Cardiac septum (tissue), 1 donor: ENCODE data around the gene CASZ1. TPM values are rescaled to one million over a fixed set of nuclear protein-coding genes. Genes with fewer than 3 reads are reported as not detected.

Experiments
- DNase-seq: peaks from one replicate; pipeline ENCODE4 v3.0.0-alpha.2; 2020; ENCODE audit warnings: low spot score
- intact Hi-C: fragments of 100-400 bp; cut with DNase I; formaldehyde crosslinking; loops from one replicate; pipeline ENCODE4 v1.14.0; 2022
- total RNA-seq: library from RNA; stranded (reverse); fragmentation: NEBNext Ultra II Directional; extraction: Animal tissue kit (Norgen Biotek cat#: 25700); gene quantifications from one replicate; pipeline ENCODE4 v1.2.1, GENCODE V29; 2021
- donor health status: DM: no; HTN: no; CAD: no.

Gene CASZ1
- total RNA-seq, 1 donor from 2014 or later, result 82.0 TPM

GRCh38 chr1:10657088-10657847, 139.2 kb downstream of the CASZ1 start:
- no peak for DNase-seq
- intact Hi-C loops, result no loop called here

- intact Hi-C loops, result no loop called here
- no peak for DNase-seq
Measured at GRCh38 chr1:10656431-10656830, 140.0 kb downstream of the CASZ1 start.

- DNase-seq, result no peak
- intact Hi-C loops, result no loop called here
Measured at GRCh38 chr1:10655002-10655401, 141.4 kb downstream of the CASZ1 start.

- intact Hi-C loops, result no loop called here
- DNase-seq, result no peak
Measured at GRCh38 chr1:10653370-10654125, 142.9 kb downstream of the CASZ1 start.

- no peak for DNase-seq
- intact Hi-C loops, result no loop called here
Measured at GRCh38 chr1:10652626-10653025, 143.8 kb downstream of the CASZ1 start.

GRCh38 chr1:10651793-10652192, 144.7 kb downstream of the CASZ1 start:
- intact Hi-C loops, result no loop called here
- no peak for DNase-seq

GRCh38 chr1:10651389-10651766, 145.1 kb downstream of the CASZ1 start:
- intact Hi-C loops, result no loop called here
- DNase-seq, result no peak

- intact Hi-C loops, result no loop called here
- DNase-seq, result no peak
Measured at GRCh38 chr1:10650556-10651388, 145.7 kb downstream of the CASZ1 start.

- no peak for DNase-seq
- intact Hi-C loops, result loop anchor here (5.0 kb wide), 2 partner anchors 132 to 218 kb away; no protein-coding TSS in a partner anchor
Measured at GRCh38 chr1:10649517-10650201, 146.8 kb downstream of the CASZ1 start.

GRCh38 chr1:10648689-10649516, 147.5 kb downstream of the CASZ1 start:
- intact Hi-C loops, result loop anchor here (5.0 kb wide), 2 partner anchors 132 to 218 kb away; no protein-coding TSS in a partner anchor
- no peak for DNase-seq

- intact Hi-C loops, result loop anchor here (5.0 kb wide), 2 partner anchors 130 to 220 kb away; no protein-coding TSS in a partner anchor
- no peak for DNase-seq
Measured at GRCh38 chr1:10647414-10648170, 148.9 kb downstream of the CASZ1 start.

- intact Hi-C loops, result loop anchor here (5.0 kb wide), 2 partner anchors 129 to 221 kb away; no protein-coding TSS in a partner anchor
- peak; percentile 85 for DNase-seq
Measured at GRCh38 chr1:10646347-10646861, 150.0 kb downstream of the CASZ1 start.

- intact Hi-C loops, result loop anchor here (5.0 kb wide), 2 partner anchors 127 to 223 kb away; no protein-coding TSS in a partner anchor
- no peak for DNase-seq
Measured at GRCh38 chr1:10644307-10645128, 151.9 kb downstream of the CASZ1 start.

GRCh38 chr1:10643607-10644306, 152.7 kb downstream of the CASZ1 start:
- DNase-seq, result no peak
- intact Hi-C loops, result no loop called here

GRCh38 chr1:10642403-10643080, 153.9 kb downstream of the CASZ1 start:
- intact Hi-C loops, result no loop called here
- DNase-seq, result no peak
